Natural killer cell (primary cell): ENCODE measurements around the gene OGFR. TPM values are rescaled to one million over a fixed set of nuclear protein-coding genes. Genes with fewer than 3 reads are reported as not detected.

ENCODE experiments used
- ATAC-seq, 3 donors: fragments of 150-1000 bp in 2 of 3; fragments of 200-7000 bp in 1 of 3; cut with Tn5 transposase; 1 replicate in 1 of 3; 2 replicates in 2 of 3; pipeline ENCODE4 v1.10.0; 2021; ENCODE audit warnings: mild to moderate bottlenecking in 2 of 3, moderate library complexity in 2 of 3
- DNase-seq, 2 donors: peaks; one replicate each; pipeline versions ENCODE4 v3.0.0 to v3.0.0-alpha.2; 2013 to 2021; ENCODE audit warnings: mixed read lengths in 1 of 2
- H3K27ac ChIP-seq: one replicate; pipeline ENCODE4 v1.5.1; 2013; ENCODE audit warnings: mild to moderate bottlenecking, low read length
- H3K27me3 ChIP-seq: one replicate; pipeline ENCODE4 v1.6.1; 2013; ENCODE audit warnings: low read length; ENCODE audit not compliant: control insufficient read depth, insufficient read depth
- H3K36me3 ChIP-seq: one replicate; pipeline ENCODE4 v1.6.1; 2013; ENCODE audit warnings: low read length; ENCODE audit not compliant: control insufficient read depth, insufficient read depth
- H3K4me1 ChIP-seq: one replicate; pipeline ENCODE4 v1.6.1; 2013; ENCODE audit warnings: low read length; ENCODE audit not compliant: control insufficient read depth, insufficient read depth
- H3K4me3 ChIP-seq: one replicate; pipeline ENCODE4 v1.5.1; 2013; ENCODE audit warnings: low read length
- H3K9me3 ChIP-seq: one replicate; pipeline ENCODE4 v1.6.1; 2013; ENCODE audit warnings: low read length; ENCODE audit not compliant: control insufficient read depth, insufficient read depth
- H3K27ac Mint-ChIP-seq, 2 donors: one replicate each; pipeline ENCODE4 v1.8.0; 2022; ENCODE audit warnings: mild to moderate bottlenecking in 2 of 2, mixed read lengths in 2 of 2, moderate library complexity in 1 of 2
- H3K27me3 Mint-ChIP-seq, 2 donors: one replicate each; pipeline ENCODE4 v1.8.0; 2022; ENCODE audit warnings: low read depth in 2 of 2, mixed read lengths in 2 of 2
- H3K36me3 Mint-ChIP-seq: one replicate; pipeline ENCODE4 v1.8.0; 2022; ENCODE audit warnings: mixed read lengths
- H3K4me1 Mint-ChIP-seq, 2 donors: one replicate each; pipeline ENCODE4 v1.8.0; 2022; ENCODE audit warnings: mixed read lengths in 2 of 2
- H3K4me3 Mint-ChIP-seq: one replicate; pipeline ENCODE4 v1.8.0; 2022; ENCODE audit warnings: mild to moderate bottlenecking, moderate library complexity, mixed read lengths
- H3K9me3 Mint-ChIP-seq, 2 donors: one replicate each; pipeline ENCODE4 v1.8.0; 2022; ENCODE audit warnings: mixed read lengths in 2 of 2
- CTCF ChIP-seq: fragments of 200-600 bp; IDR thresholded peaks from one replicate; pipeline ENCODE4 v1.8.0; 2022; ENCODE audit warnings: antibody characterized with exemption
- WGBS: methylation state at CpG from one replicate; pipeline ENCODE4 v1.1.7; 2013; ENCODE audit warnings: missing lambda C conversion rate; ENCODE audit not compliant: insufficient coverage; 5-methylcytosine and 5-hydroxymethylcytosine counted together
- intact Hi-C: fragments of 100-400 bp; cut with micrococcal nuclease; formaldehyde crosslinking; loops from one replicate; pipeline ENCODE4 v1.14.2; 2022
- total RNA-seq, 4 donors: library from RNA; stranded (reverse); fragments of 120-200 nt in 1 of 4; gene quantifications; one replicate each; pipeline versions ENCODE4 v1.2.3 to v1.2.4, GENCODE V29; 2013 to 2022

OGFR gene
- total RNA-seq, 3 donors from 2014 or later (not counting 1 experiment from before 2014, with no cell fraction given), result 71.0 to 84.0 (median 83.0) TPM

DNA sequence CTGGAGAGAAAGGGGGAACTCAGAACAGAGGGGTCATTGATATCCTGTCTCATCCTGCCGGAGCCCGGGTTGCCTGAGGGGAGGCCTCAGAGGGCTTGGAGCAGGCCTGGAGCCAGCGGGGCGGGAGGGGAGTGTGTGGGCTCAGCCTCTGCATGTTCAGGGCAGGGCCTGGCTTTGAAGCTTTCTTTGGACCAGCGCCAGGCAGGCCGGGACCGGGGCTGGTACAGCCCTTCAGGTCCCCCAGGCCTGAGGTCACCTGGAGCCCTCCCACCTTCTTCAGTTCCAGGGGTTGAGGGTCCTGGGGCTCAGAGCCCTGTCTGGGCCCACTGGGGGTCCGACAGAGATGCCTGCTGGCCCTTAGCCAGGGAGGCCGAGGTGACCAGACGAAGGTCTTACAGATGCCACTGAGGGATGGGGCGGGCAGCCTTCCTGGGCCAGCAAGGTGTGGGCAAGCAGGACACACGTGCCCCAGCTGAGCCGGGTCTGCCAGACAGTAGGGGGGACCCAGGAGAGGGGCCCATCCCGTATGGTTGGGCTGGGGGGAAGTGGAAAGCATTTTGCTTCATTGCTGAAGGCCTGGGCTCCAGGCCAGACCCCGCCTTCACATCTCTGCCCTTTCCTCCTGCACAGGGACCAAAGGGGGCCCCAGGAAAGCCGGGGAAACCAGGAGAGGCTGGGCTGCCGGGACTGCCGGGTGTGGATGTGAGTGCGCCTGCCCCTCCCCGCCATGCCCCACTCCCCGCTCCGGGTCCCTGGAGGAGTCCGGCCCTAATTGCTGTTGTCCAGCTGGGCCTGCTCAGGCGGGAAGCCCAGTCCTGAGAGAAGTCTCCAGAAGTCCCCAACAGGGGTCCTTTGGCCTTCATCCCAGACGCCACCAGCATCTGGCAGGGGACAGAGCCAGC lies 14.2 kb downstream of the OGFR start:
- Histone ChIP-seq H3K9me3 (no peaks in the 10 kb centered on the region), H3K4me1 (peaks cover 21% of the 10 kb centered on the region), H3K27me3 (peaks cover 31% of the 10 kb centered on the region), H3K27ac (no peak overlapping the region), H3K4me3 (no peak overlapping the region), H3K36me3 (peaks cover 2% of the 10 kb centered on the region)
- intact Hi-C loops, result no loop called here
- H3K27ac Mint-ChIP-seq, result no peak overlapping the region
- 33% methylated on average over 25 of the region's 25 CpGs for WGBS
- H3K27me3 Mint-ChIP-seq, result peaks cover 0 to 11% of the 10 kb centered on the region in 2 donors
- H3K9me3 Mint-ChIP-seq, result no peaks in the 10 kb centered on the region
- no peak overlapping the region for H3K4me3 Mint-ChIP-seq
- DNase-seq (no peak), ATAC-seq (no peak)
- no peaks in the 10 kb centered on the region for H3K4me1 Mint-ChIP-seq
- TF ChIP-seq CTCF, result no peak
- H3K36me3 Mint-ChIP-seq, result no peaks in the 10 kb centered on the region

DNA sequence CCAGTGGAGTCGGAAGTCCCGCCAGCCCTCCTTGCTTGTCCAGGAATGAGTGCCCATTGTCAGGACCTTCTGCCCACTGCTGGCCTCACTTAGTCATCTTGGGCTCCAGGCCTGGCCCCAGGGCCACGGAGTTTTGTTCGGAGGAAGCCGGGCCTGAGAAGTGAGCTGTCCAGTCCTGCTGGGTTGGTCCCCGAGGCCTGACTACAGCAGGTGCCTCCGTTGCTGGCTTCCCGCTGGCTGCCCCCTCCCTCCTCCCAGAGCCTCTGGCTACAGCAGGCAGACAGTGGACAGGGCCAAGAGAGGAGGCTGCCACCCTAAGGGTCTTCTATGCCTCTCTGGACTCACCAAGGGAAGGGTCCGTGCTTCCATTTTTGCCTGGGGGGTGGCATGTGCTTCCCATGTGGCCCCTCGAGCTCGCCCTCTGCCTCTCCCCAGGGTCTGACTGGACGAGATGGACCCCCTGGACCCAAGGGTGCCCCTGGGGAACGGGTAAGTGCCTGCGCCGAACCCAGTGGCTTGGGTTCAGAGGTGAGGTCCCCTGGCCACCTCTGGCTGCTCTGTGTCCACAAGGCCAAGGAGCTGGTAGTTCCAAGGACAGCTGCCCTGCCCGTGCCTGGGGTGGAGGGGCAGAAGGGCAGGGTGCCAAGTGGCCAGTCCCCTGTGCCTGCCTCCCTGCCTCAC lies 15.0 kb downstream of the OGFR start:
- intact Hi-C loops, result no loop called here
- DNase-seq, result no peak

DNA sequence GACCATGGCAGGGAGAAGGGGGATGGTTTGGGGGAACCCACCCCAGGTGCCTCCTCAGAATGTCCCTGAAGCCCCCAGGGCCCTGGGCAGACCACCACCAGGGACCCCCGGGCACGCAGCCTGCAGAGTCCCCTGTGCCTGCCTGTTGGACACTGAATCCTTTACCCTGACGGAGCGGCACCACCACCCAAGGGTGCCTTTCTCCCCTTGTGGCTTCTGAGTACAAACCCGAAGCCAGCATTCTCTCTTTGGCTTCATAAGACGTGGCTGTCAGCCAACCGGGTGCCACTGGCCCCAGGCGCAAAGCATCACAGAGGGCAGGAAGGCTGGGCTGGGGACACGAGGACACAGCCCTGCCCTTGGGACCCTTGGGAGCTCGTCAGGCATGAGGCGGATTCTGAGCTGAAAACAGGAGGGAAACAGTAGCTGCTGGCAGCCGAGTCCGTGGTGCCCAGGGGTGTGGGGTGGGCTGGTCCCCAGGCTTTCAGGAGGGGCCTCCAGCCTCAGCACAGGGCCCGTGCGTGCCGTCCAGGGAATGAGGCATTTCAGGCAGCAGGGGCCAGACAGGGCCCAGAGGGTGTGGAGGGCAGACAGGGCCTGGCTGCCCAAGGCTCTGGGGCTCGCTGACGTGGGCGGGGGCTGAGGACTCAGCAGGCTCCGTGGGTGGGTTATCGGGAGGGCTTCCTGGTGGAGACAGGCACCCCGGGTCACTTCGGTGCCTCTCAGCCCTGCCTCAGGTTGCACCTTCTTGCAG lies 15.8 kb downstream of the OGFR start:
- Mint-ChIP-seq H3K9me3 (no peaks in the 10 kb centered on the region), H3K4me3 (no peak overlapping the region), H3K4me1 (no peaks in the 10 kb centered on the region), H3K27me3 (peaks cover 0 to 8% of the 10 kb centered on the region in 2 donors), H3K36me3 (no peaks in the 10 kb centered on the region), H3K27ac (no peak overlapping the region)
- WGBS, result 89% methylated on average over 23 of the region's 23 CpGs
- DNase-seq, result no peak
- Histone ChIP-seq H3K4me3 (no peak overlapping the region), H3K9me3 (no peaks in the 10 kb centered on the region), H3K27ac (no peak overlapping the region), H3K36me3 (no peaks in the 10 kb centered on the region), H3K27me3 (peaks cover 24% of the 10 kb centered on the region), H3K4me1 (peaks cover 24% of the 10 kb centered on the region)
- no peak for ATAC-seq
- intact Hi-C loops, result no loop called here
- TF ChIP-seq CTCF, result no peak

More for the DNA sequence above, 15.0 kb downstream of the OGFR start:
- H3K27me3 Mint-ChIP-seq, result peaks cover 0 to 9% of the 10 kb centered on the region in 2 donors
- no peaks in the 10 kb centered on the region for H3K4me1 Mint-ChIP-seq
- Histone ChIP-seq H3K27me3 (peaks cover 31% of the 10 kb centered on the region), H3K4me3 (no peak overlapping the region), H3K4me1 (peaks cover 24% of the 10 kb centered on the region), H3K36me3 (no peaks in the 10 kb centered on the region), H3K27ac (no peak overlapping the region), H3K9me3 (no peaks in the 10 kb centered on the region)
- no peaks in the 10 kb centered on the region for H3K36me3 Mint-ChIP-seq
- no peak for TF ChIP-seq CTCF
- no peak overlapping the region for H3K4me3 Mint-ChIP-seq
- ATAC-seq, result no peak
- H3K27ac Mint-ChIP-seq, result no peak overlapping the region
- 80% methylated on average over 16 of the region's 16 CpGs for WGBS
- no peaks in the 10 kb centered on the region for H3K9me3 Mint-ChIP-seq
